Stimulated activated naive B cell treated with anti-CD40 and anti-IgM and Interleukin-4, amounts not matched to agents 10 μg/mL and 1 μg/mL and 100 μg/mL, for 72 hours (primary cell): ENCODE results near the gene PCP4.
"Not testable (repeated sequence)": the region's sequence is repeated elsewhere in the genome, so short reads cannot be mapped to it uniquely, and the experiment has no call there.

Experiments
- ATAC-seq, 2 donors: fragments of 150-1000 bp; cut with Tn5 transposase; replicated peaks; 2 replicates each; pipeline ENCODE4 v1.10.0; 2021; ENCODE audit warnings: moderate library complexity in 1 of 2
- DNase-seq: peaks from one replicate; pipeline ENCODE4 v3.0.0; 2021
- H3K27ac Mint-ChIP-seq: one replicate; pipeline ENCODE4 v1.8.0; 2022; ENCODE audit warnings: mild to moderate bottlenecking, mixed read lengths
- H3K27me3 Mint-ChIP-seq, 2 donors: one replicate each; pipeline ENCODE4 v1.8.0; 2022; ENCODE audit warnings: mixed read lengths in 2 of 2
- H3K36me3 Mint-ChIP-seq, 2 donors: one replicate each; pipeline ENCODE4 v1.8.0; 2022; ENCODE audit warnings: mixed read lengths in 2 of 2, mild to moderate bottlenecking in 1 of 2
- H3K4me1 Mint-ChIP-seq, 2 donors: one replicate each; pipeline ENCODE4 v1.8.0; 2022; ENCODE audit warnings: mixed read lengths in 2 of 2, mild to moderate bottlenecking in 1 of 2
- H3K4me3 Mint-ChIP-seq, 2 donors: one replicate each; pipeline ENCODE4 v1.8.0; 2022; ENCODE audit warnings: mild to moderate bottlenecking in 2 of 2, mixed read lengths in 2 of 2, moderate library complexity in 1 of 2
- H3K9me3 Mint-ChIP-seq, 2 donors: one replicate each; pipeline ENCODE4 v1.8.0; 2022; ENCODE audit warnings: mixed read lengths in 2 of 2, mild to moderate bottlenecking in 1 of 2

The PCP4 gene

GRCh38 chr21:39882839-39883195 lies 15.6 kb downstream of the PCP4 start:
- Mint-ChIP-seq H3K27ac (no peak overlapping the region), H3K27me3 (peaks cover 0 to 6% of the 10 kb centered on the region in 2 donors), H3K36me3 (no peaks in the 10 kb centered on the region), H3K9me3 (no peaks in the 10 kb centered on the region), H3K4me1 (no peaks in the 10 kb centered on the region), H3K4me3 (no peak overlapping the region)
- DNase-seq (no peak), ATAC-seq (no peak)

- DNase-seq (no peak), ATAC-seq (peak in 1 of 2 donors; percentile 61)
- Mint-ChIP-seq H3K36me3 (no peaks in the 10 kb centered on the region), H3K4me1 (no peaks in the 10 kb centered on the region), H3K9me3 (peaks cover 0 to 2% of the 10 kb centered on the region in 2 donors), H3K4me3 (no peak overlapping the region), H3K27ac (no peak overlapping the region), H3K27me3 (peaks cover 0 to under 1% of the 10 kb centered on the region in 2 donors)
Measured at GRCh38 chr21:39885119-39885848, 18.0 kb downstream of the PCP4 start.

- Mint-ChIP-seq H3K27me3 (no peaks in the 10 kb centered on the region), H3K4me3 (no peak overlapping the region), H3K27ac (no peak overlapping the region), H3K4me1 (no peaks in the 10 kb centered on the region), H3K36me3 (no peaks in the 10 kb centered on the region), H3K9me3 (peaks cover 0 to 4% of the 10 kb centered on the region in 2 donors)
- ATAC-seq (no peak), DNase-seq (no peak)
Measured at GRCh38 chr21:39888848-39889247, 21.6 kb downstream of the PCP4 start.

GRCh38 chr21:39891111-39891510 lies 23.9 kb downstream of the PCP4 start:
- no peak for ATAC-seq
- Mint-ChIP-seq H3K27me3 (peaks cover 0 to 5% of the 10 kb centered on the region in 2 donors), H3K36me3 (no peaks in the 10 kb centered on the region), H3K4me3 (no peak overlapping the region), H3K27ac (no peak overlapping the region), H3K9me3 (peaks cover 0 to 7% of the 10 kb centered on the region in 2 donors), H3K4me1 (no peaks in the 10 kb centered on the region)
- no peak for DNase-seq

GRCh38 chr21:39891863-39892262 lies 24.6 kb downstream of the PCP4 start:
- H3K9me3 Mint-ChIP-seq, ATAC-seq, H3K27me3 Mint-ChIP-seq: not testable (repeated sequence)

GRCh38 chr21:39900491-39900890 lies 33.3 kb downstream of the PCP4 start:
- no peak for ATAC-seq
- Mint-ChIP-seq H3K4me3 (no peak overlapping the region), H3K27me3 (no peaks in the 10 kb centered on the region), H3K4me1 (no peaks in the 10 kb centered on the region), H3K27ac (no peak overlapping the region), H3K36me3 (no peaks in the 10 kb centered on the region), H3K9me3 (peaks cover 0 to 2% of the 10 kb centered on the region in 2 donors)
- no peak for DNase-seq

More at GRCh38 chr21:39891863-39892262, 24.6 kb downstream of the PCP4 start:
- not testable (repeated sequence) for H3K4me3 Mint-ChIP-seq, DNase-seq, H3K4me1 Mint-ChIP-seq, H3K36me3 Mint-ChIP-seq, H3K27ac Mint-ChIP-seq

GRCh38 chr21:39900911-39901310 lies 33.7 kb downstream of the PCP4 start:
- H3K27me3 Mint-ChIP-seq: no peaks in the 10 kb centered on the region
- ATAC-seq: no peak
- H3K27ac Mint-ChIP-seq: no peak overlapping the region
- no peaks in the 10 kb centered on the region for H3K36me3 Mint-ChIP-seq
- no peak overlapping the region for H3K4me3 Mint-ChIP-seq
- H3K9me3 Mint-ChIP-seq: peaks cover 0 to 2% of the 10 kb centered on the region in 2 donors
- DNase-seq: no peak
- H3K4me1 Mint-ChIP-seq: no peaks in the 10 kb centered on the region

GRCh38 chr21:39902986-39903385 lies 35.7 kb downstream of the PCP4 start:
- H3K27me3 Mint-ChIP-seq: no peaks in the 10 kb centered on the region
- H3K4me3 Mint-ChIP-seq: no peak overlapping the region
- H3K9me3 Mint-ChIP-seq: no peaks in the 10 kb centered on the region
- DNase-seq: no peak
- ATAC-seq: no peak
- H3K36me3 Mint-ChIP-seq: no peaks in the 10 kb centered on the region
- peaks cover 0 to under 1% of the 10 kb centered on the region in 2 donors for H3K4me1 Mint-ChIP-seq
- H3K27ac Mint-ChIP-seq: no peak overlapping the region

GRCh38 chr21:39904457-39904856 lies 37.2 kb downstream of the PCP4 start:
- ATAC-seq: no peak
- H3K4me1 Mint-ChIP-seq: peaks cover 0 to 7% of the 10 kb centered on the region in 2 donors
- DNase-seq: no peak
- H3K27me3 Mint-ChIP-seq: no peaks in the 10 kb centered on the region
- no peaks in the 10 kb centered on the region for H3K36me3 Mint-ChIP-seq
- H3K27ac Mint-ChIP-seq: no peak overlapping the region
- no peak overlapping the region for H3K4me3 Mint-ChIP-seq
- H3K9me3 Mint-ChIP-seq: no peaks in the 10 kb centered on the region

GRCh38 chr21:39908265-39908923 lies 41.2 kb downstream of the PCP4 start:
- Mint-ChIP-seq H3K27ac (no peak overlapping the region), H3K36me3 (no peaks in the 10 kb centered on the region), H3K4me1 (peaks cover 0 to 7% of the 10 kb centered on the region in 2 donors), H3K4me3 (no peak overlapping the region), H3K9me3 (no peaks in the 10 kb centered on the region), H3K27me3 (no peaks in the 10 kb centered on the region)
- ATAC-seq (no peak), DNase-seq (no peak)

- Mint-ChIP-seq H3K4me1 (peaks cover 0 to 7% of the 10 kb centered on the region in 2 donors), H3K9me3 (peaks cover 0 to 2% of the 10 kb centered on the region in 2 donors), H3K27me3 (no peaks in the 10 kb centered on the region), H3K4me3 (no peak overlapping the region), H3K36me3 (no peaks in the 10 kb centered on the region), H3K27ac (no peak overlapping the region)
- DNase-seq (no peak), ATAC-seq (no peak)
Measured at GRCh38 chr21:39911286-39912199, 44.3 kb downstream of the PCP4 start.

- H3K27me3 Mint-ChIP-seq: no peaks in the 10 kb centered on the region
- no peaks in the 10 kb centered on the region for H3K36me3 Mint-ChIP-seq
- no peak for DNase-seq
- H3K4me3 Mint-ChIP-seq: no peak overlapping the region
- H3K27ac Mint-ChIP-seq: no peak overlapping the region
- no peak for ATAC-seq
- peaks cover 0 to 4% of the 10 kb centered on the region in 2 donors for H3K4me1 Mint-ChIP-seq
- H3K9me3 Mint-ChIP-seq: peaks cover 0 to 4% of the 10 kb centered on the region in 2 donors
Measured at GRCh38 chr21:39913706-39914305, 46.6 kb downstream of the PCP4 start.

GRCh38 chr21:39915881-39916280 lies 48.6 kb downstream of the PCP4 start:
- no peak overlapping the region for H3K4me3 Mint-ChIP-seq
- H3K36me3 Mint-ChIP-seq: no peaks in the 10 kb centered on the region
- DNase-seq (no peak), ATAC-seq (no peak)
- no peak overlapping the region for H3K27ac Mint-ChIP-seq
- no peaks in the 10 kb centered on the region for H3K27me3 Mint-ChIP-seq
- peaks cover 0 to 4% of the 10 kb centered on the region in 2 donors for H3K9me3 Mint-ChIP-seq
- no peaks in the 10 kb centered on the region for H3K4me1 Mint-ChIP-seq

GRCh38 chr21:39918558-39918957 lies 51.3 kb downstream of the PCP4 start:
- Mint-ChIP-seq H3K36me3 (no peaks in the 10 kb centered on the region), H3K4me3 (no peak overlapping the region), H3K4me1 (no peaks in the 10 kb centered on the region), H3K9me3 (peaks cover 0 to 4% of the 10 kb centered on the region in 2 donors), H3K27ac (no peak overlapping the region), H3K27me3 (no peaks in the 10 kb centered on the region)
- ATAC-seq: no peak
- DNase-seq: no peak
